C4-2B (cell line): Measurements from ENCODE around the gene PCDHGA3.
"Not testable (repeated sequence)": the region's sequence is repeated elsewhere in the genome, so short reads cannot be mapped to it uniquely, and the experiment has no call there.

Experiments used
- ZFX ChIP-seq: fragments of 450-650 bp; IDR thresholded peaks from 2 replicates; pipeline ENCODE4 v1.6.1; 2017
- TF ChIP-seq, protein P1 (sequence below): fragments of 450-650 bp; conservative IDR thresholded peaks from 2 replicates; pipeline ENCODE4 v1.5.1; 2017; ENCODE audit warnings: mild to moderate bottlenecking

DNA sequence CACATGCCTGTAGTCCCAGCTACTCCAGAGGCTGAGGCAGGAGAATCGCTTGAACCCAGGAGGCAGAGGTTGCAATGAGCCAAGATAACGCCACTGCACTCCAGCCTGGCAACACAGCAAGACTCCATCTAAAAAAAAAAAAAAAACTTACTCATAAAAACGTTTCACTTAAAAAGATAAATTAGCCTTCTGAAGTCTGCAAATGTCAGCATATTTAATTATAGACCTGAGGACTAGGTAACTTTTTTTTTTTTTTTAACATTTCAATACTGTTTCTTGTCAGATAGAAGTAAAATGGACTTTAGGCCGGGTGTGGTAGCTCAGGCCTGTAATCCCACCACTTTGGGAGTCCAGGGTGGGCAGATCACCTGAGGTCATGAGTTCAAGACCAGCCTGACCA, 26.7 kb upstream of the PCDHGA3 start:
- TF ChIP-seq, protein P1, sequence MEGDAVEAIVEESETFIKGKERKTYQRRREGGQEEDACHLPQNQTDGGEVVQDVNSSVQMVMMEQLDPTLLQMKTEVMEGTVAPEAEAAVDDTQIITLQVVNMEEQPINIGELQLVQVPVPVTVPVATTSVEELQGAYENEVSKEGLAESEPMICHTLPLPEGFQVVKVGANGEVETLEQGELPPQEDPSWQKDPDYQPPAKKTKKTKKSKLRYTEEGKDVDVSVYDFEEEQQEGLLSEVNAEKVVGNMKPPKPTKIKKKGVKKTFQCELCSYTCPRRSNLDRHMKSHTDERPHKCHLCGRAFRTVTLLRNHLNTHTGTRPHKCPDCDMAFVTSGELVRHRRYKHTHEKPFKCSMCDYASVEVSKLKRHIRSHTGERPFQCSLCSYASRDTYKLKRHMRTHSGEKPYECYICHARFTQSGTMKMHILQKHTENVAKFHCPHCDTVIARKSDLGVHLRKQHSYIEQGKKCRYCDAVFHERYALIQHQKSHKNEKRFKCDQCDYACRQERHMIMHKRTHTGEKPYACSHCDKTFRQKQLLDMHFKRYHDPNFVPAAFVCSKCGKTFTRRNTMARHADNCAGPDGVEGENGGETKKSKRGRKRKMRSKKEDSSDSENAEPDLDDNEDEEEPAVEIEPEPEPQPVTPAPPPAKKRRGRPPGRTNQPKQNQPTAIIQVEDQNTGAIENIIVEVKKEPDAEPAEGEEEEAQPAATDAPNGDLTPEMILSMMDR: not testable (repeated sequence)
- not testable (repeated sequence) for TF ChIP-seq ZFX
